SH-SY5Y (cell line): Measurements from ENCODE around the gene ANKMY1.

Source experiments
- GATA2 ChIP-seq: IDR thresholded peaks from 2 replicates; pipeline ENCODE4 v1.6.1; 2011; ENCODE audit warnings: mild to moderate bottlenecking, low read depth, low read length
- GATA3 ChIP-seq: IDR thresholded peaks from 2 replicates; pipeline ENCODE4 v1.6.1; 2011; ENCODE audit warnings: low read depth, mild to moderate bottlenecking, low read length, moderate library complexity

- TF ChIP-seq GATA2: no peak
- no peak for TF ChIP-seq GATA3
These were observed 13.7 kb upstream of the ANKMY1 start for GRCh38 chr2:240571314-240571973.
